ENCODE data around the gene ARL8A.

- TF ChIP-seq POLR2AphosphoS5 (IDR thresholded peaks at IDR 0.05; ENCODE audit: low read length) (no peak), CTCF (IDR thresholded peaks at IDR 0.05 in 2 of 3, conservative IDR thresholded peaks at IDR 0.05 in 1 of 3; ENCODE audit: control insufficient read depth in 2 of 3, extremely low read depth in 1 of 3, insufficient read depth in 1 of 3, low read depth in 3 of 3, low read length in 3 of 3) (no peak), TCF7 (IDR thresholded peaks at IDR 0.05; ENCODE audit: borderline replicate concordance) (no peak), RCOR1 (conservative IDR thresholded peaks at IDR 0.05; ENCODE audit: low read depth, low read length) (no peak), MTA3 (IDR thresholded peaks at IDR 0.05; ENCODE audit: borderline replicate concordance, low read length) (no peak), ZSCAN29 (IDR thresholded peaks at IDR 0.05) (no peak), POLR2AphosphoS2 (IDR thresholded peaks at IDR 0.05; ENCODE audit: low read depth, low read length) (no peak), ZNF274 (IDR thresholded peaks at IDR 0.05; ENCODE audit: insufficient read depth, insufficient read length) (no peak), POLR2A (IDR thresholded peaks at IDR 0.05; ENCODE audit: low read depth, low read length) (no peak), PBX3 (IDR thresholded peaks at IDR 0.05; ENCODE audit: insufficient replicate concordance, low read depth, low read length) (no peak)
These were observed 37.2 kb downstream of the ARL8A start for GRCh38 chr1:202107321-202107761.

Data from GM12878 (cell line).